Activated CD8-positive, alpha-beta memory T cell treated with anti-CD3 and anti-CD28 coated beads, Interleukin-2, amount 50 U/mL, for 24 hours (primary cell): ENCODE results near the gene EFNB3.

ENCODE experiments used
- DNase-seq: peaks from one replicate; pipeline ENCODE4 v3.0.0-alpha.2; 2020; ENCODE audit errors: extremely low read depth

The EFNB3 gene

GRCh38 chr17:7700510-7700909 is 4.5 kb upstream of the EFNB3 start:
- no peak for DNase-seq

GRCh38 chr17:7701681-7702080 is 3.3 kb upstream of the EFNB3 start:
- DNase-seq: no peak

GRCh38 chr17:7702776-7703175 is 2.2 kb upstream of the EFNB3 start:
- DNase-seq: no peak

GRCh38 chr17:7703584-7704479 is 1.2 kb upstream of the EFNB3 start:
- no peak for DNase-seq

GRCh38 chr17:7705269-7706255 is 560 bp downstream of the EFNB3 start:
- DNase-seq: no peak

GRCh38 chr17:7706631-7707354 is 1.8 kb downstream of the EFNB3 start:
- DNase-seq: no peak

- no peak for DNase-seq
These were observed 2.4 kb downstream of the EFNB3 start for GRCh38 chr17:7707446-7707845.

GRCh38 chr17:7707858-7708750 is 3.1 kb downstream of the EFNB3 start:
- no peak for DNase-seq

- DNase-seq: no peak
These were observed 4.0 kb downstream of the EFNB3 start for GRCh38 chr17:7709031-7709430.

- DNase-seq: no peak
These were observed 5.3 kb downstream of the EFNB3 start for GRCh38 chr17:7710301-7710700.

GRCh38 chr17:7711051-7711755 is 6.2 kb downstream of the EFNB3 start:
- no peak for DNase-seq

- DNase-seq: no peak
These were observed 7.2 kb downstream of the EFNB3 start for GRCh38 chr17:7712111-7712771.

- no peak for DNase-seq
These were observed 8.8 kb downstream of the EFNB3 start for GRCh38 chr17:7713782-7714181.

- DNase-seq: no peak
These were observed 10.0 kb downstream of the EFNB3 start for GRCh38 chr17:7714721-7715594.

GRCh38 chr17:7715936-7716886 is 11.2 kb downstream of the EFNB3 start:
- no peak for DNase-seq

GRCh38 chr17:7716901-7717755 is 12.1 kb downstream of the EFNB3 start, which contains the start of gene DNAH2:
DNAH2 (plus strand) TSS chr17:7717744; CDS start chr17:7719735, 1,991 bp downstream.
- DNase-seq: no peak
